Small intestine (tissue), 7 donors: Measurements from ENCODE around the gene SMARCC1. TPM values are rescaled to one million over a fixed set of nuclear protein-coding genes. Genes with fewer than 3 reads are reported as not detected.

Experiments used
- DNase-seq, 2 donors: peaks; one replicate each; pipeline versions ENCODE4 v3.0.0 to v3.0.0-alpha.2; 2013
- FAIRE-seq: peaks from 2 replicates; lab custom pipeline; 2012; peaks lifted over from hg19 to GRCh38; lab: Jason Lieb, UNC
- H3K27ac ChIP-seq, 3 donors: one replicate each; pipeline ENCODE4 v1.5.1; 2013; ENCODE audit warnings: low read length in 2 of 3, mild to moderate bottlenecking in 2 of 3, control low read depth in 1 of 3, inconsistent platforms in 1 of 3, low read depth in 1 of 3, moderate library complexity in 1 of 3
- H3K27me3 ChIP-seq, 3 donors: one replicate each; pipeline ENCODE4 v1.6.1; 2013; ENCODE audit warnings: low read length in 3 of 3, inconsistent platforms in 1 of 3; ENCODE audit not compliant: control insufficient read depth in 3 of 3, insufficient read depth in 3 of 3
- H3K36me3 ChIP-seq, 3 donors: one replicate each; pipeline ENCODE4 v1.6.1; 2013; ENCODE audit warnings: low read length in 3 of 3, inconsistent platforms in 1 of 3, low read depth in 1 of 3, mild to moderate bottlenecking in 1 of 3, moderate library complexity in 1 of 3; ENCODE audit not compliant: control insufficient read depth in 3 of 3, insufficient read depth in 2 of 3
- H3K4me1 ChIP-seq, 3 donors: one replicate each; pipeline ENCODE4 v1.6.1; 2013; ENCODE audit warnings: low read length in 2 of 3, inconsistent platforms in 1 of 3, low read depth in 1 of 3, mild to moderate bottlenecking in 1 of 3, moderate library complexity in 1 of 3; ENCODE audit not compliant: control insufficient read depth in 3 of 3, insufficient read depth in 2 of 3
- H3K4me3 ChIP-seq, 3 donors: one replicate each; pipeline ENCODE4 v1.5.1; 2013; ENCODE audit warnings: low read length in 3 of 3, control low read depth in 1 of 3, inconsistent platforms in 1 of 3, low read depth in 1 of 3, mild to moderate bottlenecking in 1 of 3, moderate library complexity in 1 of 3
- H3K9me3 ChIP-seq, 2 donors: one replicate each; pipeline ENCODE4 v1.6.1; 2013; ENCODE audit warnings: low read depth in 1 of 2, low read length in 1 of 2; ENCODE audit not compliant: control insufficient read depth in 2 of 2, insufficient read depth in 1 of 2
- WGBS, 3 donors: extraction: QIAGEN DNeasy Blood & Tissue Kit; methylation state at CpG; one replicate each; pipeline ENCODE4 v1.1.7; 2013; 5-methylcytosine and 5-hydroxymethylcytosine counted together
- polyA plus RNA-seq, 4 donors: library from polyadenylated mRNA; stranded (reverse) in 3 of 4; unstranded in 1 of 4; fragments of 200-250 nt in 3 of 4; fragments of 120-200 nt in 1 of 4; gene quantifications; one replicate each; pipeline versions ENCODE4 v1.2.1 to v1.2.3, GENCODE V29; 2013
- donor health status: healthy with polysubstance abuse.
- donor health status: control.
- donor health status: control.
- donor health status: Bipolar disorder and iron deficiency.
- donor health status: healthy.

Gene SMARCC1
- polyA plus RNA-seq, 4 donors = 10.7 to 52.6 (median 19.4) TPM

DNA sequence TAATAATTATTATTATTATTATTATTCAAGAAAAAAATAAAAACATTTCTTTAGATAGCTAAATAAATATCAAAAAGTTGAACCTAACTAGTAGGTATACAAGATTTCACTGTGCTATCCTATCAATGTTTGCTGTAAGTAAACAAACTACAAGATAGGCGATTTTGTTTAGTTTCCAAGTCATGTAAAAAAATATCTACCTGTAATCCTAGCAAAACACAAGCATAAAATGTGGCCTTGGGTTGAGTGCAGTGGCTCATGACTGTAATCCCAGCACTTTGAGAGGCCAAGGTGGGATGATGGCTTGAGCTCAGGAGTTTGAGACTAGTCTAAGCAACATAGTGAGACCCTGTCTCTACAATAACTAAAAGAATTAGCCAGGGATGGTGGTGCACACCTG is 131.4 kb downstream of the SMARCC1 start:
- DNase-seq = no peak
- FAIRE-seq = no peak

GRCh38 chr3:47647550-47647949 is 134.1 kb downstream of the SMARCC1 start:
- FAIRE-seq (no peak), DNase-seq (peak; percentile 43 to 89)
- H3K36me3 ChIP-seq = peaks cover 2 to 41% (median 6%) of the 10 kb centered on the region in 3 donors
- no peak overlapping the region for H3K4me3 ChIP-seq
- H3K27ac ChIP-seq = peak overlapping the region in 1 of 3 donors; percentile 39
- no peaks in the 10 kb centered on the region for H3K4me1 ChIP-seq
- H3K27me3 ChIP-seq = no peaks in the 10 kb centered on the region
- WGBS, 3 donors = 55 to 76% (median 71%) methylated on average over 2 of the region's 2 CpGs
- no peaks in the 10 kb centered on the region for H3K9me3 ChIP-seq

More for the DNA sequence above, 131.4 kb downstream of the SMARCC1 start:
- peaks cover 0 to 3% (median 0%) of the 10 kb centered on the region in 3 donors for H3K4me1 ChIP-seq
- no peaks in the 10 kb centered on the region for H3K9me3 ChIP-seq
- H3K27ac ChIP-seq = no peak overlapping the region
- no peaks in the 10 kb centered on the region for H3K27me3 ChIP-seq
- H3K36me3 ChIP-seq = peaks cover 2 to 24% (median 2%) of the 10 kb centered on the region in 3 donors
- H3K4me3 ChIP-seq = no peak overlapping the region
- WGBS, 3 donors = 76 to 82% (median 82%) methylated on average over 1 of the region's 1 CpG

GRCh38 chr3:47646362-47646761 is 135.3 kb downstream of the SMARCC1 start:
- WGBS, 3 donors = 79 to 87% (median 84%) methylated on average over 4 of the region's 4 CpGs
- Histone ChIP-seq H3K27ac (no peak overlapping the region), H3K4me3 (no peak overlapping the region), H3K36me3 (peaks cover 0 to 45% (median 7%) of the 10 kb centered on the region in 3 donors), H3K4me1 (no peaks in the 10 kb centered on the region), H3K9me3 (no peaks in the 10 kb centered on the region), H3K27me3 (no peaks in the 10 kb centered on the region)
- FAIRE-seq = no peak
- DNase-seq = no peak

DNA sequence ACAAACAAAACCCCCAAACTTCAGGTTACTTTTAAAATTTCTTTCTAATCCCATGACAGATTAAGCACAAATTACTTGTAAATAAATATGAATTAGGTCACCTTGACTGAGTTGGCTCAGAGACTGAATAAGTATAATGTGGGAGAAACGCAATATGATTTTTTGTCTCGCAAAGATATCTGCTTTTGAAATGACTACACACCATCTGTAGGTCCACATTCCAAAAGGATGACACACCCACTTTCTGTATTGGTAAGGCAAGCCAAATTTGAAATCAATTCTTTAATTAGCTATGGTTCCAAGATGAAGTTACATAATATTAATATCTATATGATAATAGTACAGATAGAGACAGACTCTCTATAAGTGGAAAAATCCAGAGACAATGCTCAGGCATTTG is 136.1 kb downstream of the SMARCC1 start:
- H3K36me3 ChIP-seq = peaks cover 2 to 45% (median 9%) of the 10 kb centered on the region in 3 donors
- no peak overlapping the region for H3K27ac ChIP-seq
- DNase-seq (no peak), FAIRE-seq (no peak)
- H3K4me3 ChIP-seq = no peak overlapping the region
- H3K9me3 ChIP-seq = no peaks in the 10 kb centered on the region
- WGBS, 3 donors = 75 to 90% (median 84%) methylated on average over 2 of the region's 2 CpGs
- H3K27me3 ChIP-seq = no peaks in the 10 kb centered on the region
- no peaks in the 10 kb centered on the region for H3K4me1 ChIP-seq

GRCh38 chr3:47643092-47643491 is 138.6 kb downstream of the SMARCC1 start:
- DNase-seq (no peak), FAIRE-seq (no peak)
- Histone ChIP-seq H3K36me3 (peaks cover 2 to 37% (median 8%) of the 10 kb centered on the region in 3 donors), H3K27me3 (no peaks in the 10 kb centered on the region), H3K4me1 (no peaks in the 10 kb centered on the region), H3K9me3 (no peaks in the 10 kb centered on the region), H3K27ac (no peak overlapping the region), H3K4me3 (no peak overlapping the region)
- WGBS, 3 donors = 74 to 89% (median 82%) methylated on average over 6 of the region's 6 CpGs

DNA sequence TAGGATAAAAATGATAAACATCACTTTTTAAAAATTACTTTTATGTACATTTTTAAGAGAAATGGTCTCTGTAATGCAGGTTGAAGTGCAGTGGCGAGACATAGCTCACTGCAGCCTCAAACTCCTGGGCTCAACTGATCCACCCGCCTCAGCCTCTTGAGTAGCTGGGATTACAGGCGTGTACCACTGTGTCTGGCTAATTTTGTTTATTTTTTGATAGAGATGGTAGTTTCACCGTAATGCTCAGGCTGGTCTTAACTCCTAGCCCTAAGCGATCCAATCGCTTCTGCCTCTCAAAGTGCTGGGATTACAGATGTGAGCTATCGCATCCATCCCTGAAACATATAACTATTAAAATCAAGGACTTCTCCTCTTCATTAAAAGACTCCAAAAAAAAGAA is 140.0 kb downstream of the SMARCC1 start:
- DNase-seq = no peak
- peaks cover 2 to 40% (median 8%) of the 10 kb centered on the region in 3 donors for H3K36me3 ChIP-seq
- H3K27me3 ChIP-seq = no peaks in the 10 kb centered on the region
- H3K4me3 ChIP-seq = no peak overlapping the region
- no peak overlapping the region for H3K27ac ChIP-seq
- no peaks in the 10 kb centered on the region for H3K4me1 ChIP-seq
- no peak for FAIRE-seq
- 87 to 90% (median 87%) methylated on average over 7 of the region's 7 CpGs for WGBS, 3 donors
- no peaks in the 10 kb centered on the region for H3K9me3 ChIP-seq

DNA sequence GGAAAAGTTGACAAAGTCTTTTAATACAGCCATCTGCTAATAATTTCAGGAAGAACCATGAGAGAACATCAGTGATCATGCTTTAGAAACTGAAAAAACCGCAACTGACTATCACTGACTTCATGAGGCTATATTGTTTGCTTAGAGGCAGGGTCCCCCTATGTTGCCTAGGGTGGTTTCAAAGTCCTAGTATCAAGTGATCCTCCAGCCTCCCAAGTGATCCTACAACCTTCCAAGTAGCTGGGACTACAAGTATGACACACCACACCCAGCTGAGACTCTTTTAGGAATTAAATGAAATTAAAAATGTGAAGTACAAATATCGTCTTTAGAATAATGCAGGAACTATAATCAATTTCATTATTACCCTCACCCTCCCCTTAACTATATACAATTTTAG is 144.8 kb downstream of the SMARCC1 start:
- H3K9me3 ChIP-seq = no peaks in the 10 kb centered on the region
- H3K4me3 ChIP-seq = no peak overlapping the region
- H3K27ac ChIP-seq = no peak overlapping the region
- WGBS, 3 donors = 71 to 92% (median 88%) methylated on average over 2 of the region's 2 CpGs
- peaks cover 5 to 31% (median 6%) of the 10 kb centered on the region in 3 donors for H3K36me3 ChIP-seq
- FAIRE-seq = no peak
- no peaks in the 10 kb centered on the region for H3K27me3 ChIP-seq
- H3K4me1 ChIP-seq = no peaks in the 10 kb centered on the region
- DNase-seq = no peak

DNA sequence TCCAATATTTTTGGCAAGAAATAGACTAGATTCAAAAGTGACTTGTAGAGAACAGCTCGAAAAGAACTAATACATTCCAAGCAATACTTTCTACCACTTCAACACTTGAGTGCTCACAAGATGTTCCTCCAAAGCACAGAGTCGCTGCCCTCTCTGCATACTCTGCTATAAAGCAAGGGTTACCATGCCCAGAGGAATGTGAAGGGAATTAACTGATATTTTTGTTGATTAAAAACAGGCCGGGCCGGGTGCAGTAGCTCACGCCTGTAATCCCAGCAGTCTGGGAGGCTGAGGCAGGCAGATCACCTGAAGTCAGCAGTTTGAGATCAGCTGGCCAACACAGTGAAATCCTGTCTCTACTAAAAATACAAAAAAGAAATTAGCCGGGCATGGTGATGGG is 145.5 kb downstream of the SMARCC1 start:
- Histone ChIP-seq H3K27me3 (no peaks in the 10 kb centered on the region), H3K27ac (no peak overlapping the region), H3K4me3 (no peak overlapping the region), H3K4me1 (no peaks in the 10 kb centered on the region), H3K9me3 (no peaks in the 10 kb centered on the region), H3K36me3 (peaks cover 7 to 28% (median 9%) of the 10 kb centered on the region in 3 donors)
- 85 to 90% (median 86%) methylated on average over 6 of the region's 6 CpGs for WGBS, 3 donors
- DNase-seq (no peak), FAIRE-seq (no peak)

DNA sequence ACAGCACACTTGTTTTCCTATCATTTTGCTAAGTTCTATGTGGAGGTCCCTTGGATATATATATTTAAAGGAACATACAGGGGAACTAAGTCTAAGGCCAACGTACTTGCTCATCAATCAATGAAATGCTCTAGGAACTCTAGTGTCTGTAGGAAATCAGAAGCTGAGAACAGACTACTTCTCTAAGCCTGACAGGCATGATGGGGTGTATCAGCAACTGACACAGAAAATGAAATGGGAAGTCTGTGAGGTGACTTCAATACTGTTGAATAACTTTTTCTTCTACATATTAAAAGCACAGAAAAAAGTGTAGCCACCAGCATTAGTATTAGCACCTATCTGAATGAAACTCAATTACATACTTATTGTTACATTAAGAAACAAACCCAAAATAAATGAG is 146.2 kb downstream of the SMARCC1 start:
- Histone ChIP-seq H3K4me1 (no peaks in the 10 kb centered on the region), H3K27ac (no peak overlapping the region), H3K36me3 (peaks cover 5 to 28% (median 10%) of the 10 kb centered on the region in 3 donors), H3K4me3 (no peak overlapping the region), H3K27me3 (no peaks in the 10 kb centered on the region), H3K9me3 (no peaks in the 10 kb centered on the region)
- WGBS, 3 donors = 83 to 92% (median 91%) methylated on average over 1 of the region's 1 CpG
- FAIRE-seq (no peak), DNase-seq (no peak)
